HepG2 (cell line): ENCODE data around the gene KCND2. TPM values are rescaled to one million over a fixed set of nuclear protein-coding genes. Genes with fewer than 3 reads are reported as not detected.

Experiments
- ATAC-seq: fragments of 200-7000 bp; cut with Tn5 transposase; 3 replicates; pipeline ENCODE4 v1.9.1; 2020; ENCODE audit warnings: mild to moderate bottlenecking, moderate library complexity
- BruUV-seq: library from RNA; stranded (reverse); fragments of 400-500 nt; replicated peaks from 2 replicates; lab custom pipeline; 2021; lab: Mats Ljungman, UMichigan
- CTCF ChIA-PET: fragments of 300-600 bp; formaldehyde crosslinking; extraction: SDS; loops from one replicate; lab custom pipeline; 2021; ENCODE audit warnings: low total read pairs, inconsistent platforms, low intra/inter-chr PET ratio; lab: Yijun Ruan, JAX
- POLR2A ChIA-PET: fragments of 350-600 bp; sonication (Branson Sonifier 250); formaldehyde crosslinking; loops from one replicate; lab custom pipeline; 2020; ENCODE audit warnings: antibody characterized with exemption, inconsistent platforms; lab: Yijun Ruan, JAX
- DNase-seq: peaks from one replicate; pipeline ENCODE4 v3.0.0-alpha.2; 2015; ENCODE audit warnings: low spot score
- FAIRE-seq: peaks from 3 replicates; lab custom pipeline; 2011; peaks lifted over from hg19 to GRCh38; lab: Jason Lieb, UNC
- H2AFZ ChIP-seq: one replicate; pipeline ENCODE4 v1.6.1; 2011; ENCODE audit warnings: low read length, inconsistent platforms
- H3K27ac ChIP-seq: fragments of 300-600 bp; 3 replicates; pipeline ENCODE4 v1.8.0; 2011; ENCODE audit warnings: mixed run types, mild to moderate bottlenecking, mixed read lengths, low read length, inconsistent platforms; ENCODE audit not compliant: insufficient read depth; ENCODE audit errors: extremely low read length
- H3K27me3 ChIP-seq, 2 experiments: fragments of 200-600 bp in 1 of 2; 2 replicates in 1 of 2; 3 replicates in 1 of 2; pipeline versions ENCODE4 v1.6.0 to v1.8.0; 2011; ENCODE audit warnings: low read length in 2 of 2, mild to moderate bottlenecking in 2 of 2, moderate library complexity in 2 of 2, inconsistent platforms in 1 of 2; ENCODE audit not compliant: insufficient read depth in 2 of 2, control insufficient read depth in 1 of 2
- H3K36me3 ChIP-seq, 2 experiments: fragments of 200-600 bp in 1 of 2; replicated peaks in 1 of 2; 2 replicates in 1 of 2; 3 replicates in 1 of 2; pipeline versions ENCODE4 v1.5.1 to v1.8.0; 2011; ENCODE audit warnings: low read length in 2 of 2, inconsistent platforms in 1 of 2; ENCODE audit not compliant: insufficient read depth in 2 of 2, control insufficient read depth in 1 of 2
- H3K4me1 ChIP-seq: 2 replicates; pipeline ENCODE4 v1.5.1; 2012; ENCODE audit warnings: low read length, inconsistent platforms; ENCODE audit not compliant: insufficient read depth
- H3K4me2 ChIP-seq: 2 replicates; pipeline ENCODE4 v1.6.0; 2011; ENCODE audit warnings: low read depth, low read length, inconsistent platforms
- H3K4me3 ChIP-seq, 3 experiments: fragments of 200-600 bp in 1 of 3; sonication (generic), shearing (Covaris generic) in 1 of 3; replicated peaks in 1 of 3; 2 replicates each; pipeline ENCODE4 v1.5.1; 2011 to 2016; ENCODE audit warnings: low read length in 3 of 3, inconsistent platforms in 2 of 3, low read depth in 2 of 3, mild to moderate bottlenecking in 2 of 3, control low read depth in 1 of 3, mixed read lengths in 1 of 3; ENCODE audit not compliant: insufficient read depth in 1 of 3
- H3K79me2 ChIP-seq: one replicate; pipeline ENCODE4 v1.6.1; 2011; ENCODE audit warnings: low read length, inconsistent platforms; ENCODE audit not compliant: insufficient read depth
- H3K9ac ChIP-seq: 2 replicates; pipeline ENCODE4 v1.6.0; 2011; ENCODE audit warnings: mild to moderate bottlenecking, low read depth, low read length, inconsistent platforms; ENCODE audit not compliant: insufficient read depth
- H3K9me3 ChIP-seq: 2 replicates; pipeline ENCODE4 v1.5.1; 2012; ENCODE audit warnings: mild to moderate bottlenecking, low read length
- H4K20me1 ChIP-seq: 2 replicates; pipeline ENCODE4 v1.6.0; 2011; ENCODE audit warnings: inconsistent platforms, mild to moderate bottlenecking, low read length, moderate library complexity; ENCODE audit not compliant: insufficient read depth
- CBX5 ChIP-seq: sonication (generic); formaldehyde crosslinking; IDR thresholded peaks from 2 replicates; pipeline ENCODE4 v1.4.0; 2020; ENCODE audit warnings: missing genetic modification reagents, borderline replicate concordance
- CCDC6 ChIP-seq: sonication (generic); formaldehyde crosslinking; IDR thresholded peaks from 2 replicates; pipeline ENCODE4 v1.8.1; 2022; ENCODE audit warnings: mild to moderate bottlenecking, missing genetic modification reagents, moderate library complexity
- CTCF ChIP-seq: sonication (generic); formaldehyde crosslinking; IDR thresholded peaks from 2 replicates; pipeline ENCODE4 v1.5.0; 2020; ENCODE audit warnings: mild to moderate bottlenecking, missing genetic modification reagents, moderate library complexity
- NONO ChIP-seq, 2 experiments: fragments of 450-650 bp in 1 of 2; sonication (generic) in 1 of 2; formaldehyde crosslinking in 1 of 2; IDR thresholded peaks in 1 of 2; conservative IDR thresholded peaks in 1 of 2; 2 replicates each; pipeline versions ENCODE4 v1.6.1 to v1.8.0; 2017 to 2022; ENCODE audit warnings: mild to moderate bottlenecking in 1 of 2, missing genetic modification reagents in 1 of 2, moderate library complexity in 1 of 2
- SMC3 ChIP-seq: IDR thresholded peaks from 2 replicates; pipeline ENCODE4 v1.6.1; 2011; ENCODE audit warnings: low read length, improper control_type of control experiment
- STAG1 ChIP-seq: sonication (generic); formaldehyde crosslinking; IDR thresholded peaks from 2 replicates; pipeline ENCODE4 v1.4.0; 2020; ENCODE audit warnings: missing genetic modification reagents
- in situ Hi-C: cut with HindIII; loops from 2 replicates; pipeline ENCODE4 v1.10.0; 2017; ENCODE audit warnings: low pct_unique_long_range_greater_than_20kb; ENCODE audit not compliant: extremely low pct_ligation_motif_present
- intact Hi-C: fragments of 100-400 bp; cut with micrococcal nuclease; formaldehyde crosslinking; loops from one replicate; pipeline ENCODE4 v1.10.0; 2022; ENCODE audit not compliant: unreplicated experiment
- polyA plus RNA-seq, 8 experiments: library from polyadenylated mRNA; depleted of rRNA in 3 of 8; stranded (reverse) in 7 of 8; unstranded in 1 of 8; fragments of >200 nt; fragmentation: Illumina TruSeq in 4 of 8; extraction: Trizol in 4 of 8; gene quantifications; 2 replicates each; pipeline versions ENCODE4 v1.2.1 to v1.2.3, GENCODE V29; 2011 to 2016; ENCODE audit warnings: low read depth in 4 of 8, missing spikeins in 1 of 8, mixed read lengths in 1 of 8; ENCODE audit not compliant: insufficient read depth in 1 of 8
- total RNA-seq, 5 experiments: library from RNA; depleted of rRNA; stranded (reverse); fragments of >200 nt; fragmentation: Illumina TruSeq; extraction: Trizol; gene quantifications; 2 replicates each; pipeline ENCODE4 v1.2.3, GENCODE V29; 2016; ENCODE audit warnings: low read depth in 1 of 5

Gene KCND2
- total and polyA plus RNA-seq, 2 of the 13 experiments (the other 11 are each of a cell fraction or from before 2014, with no cell fraction given) = not detected

GRCh38 chr7:120554960-120555571 is 282.1 kb downstream of the KCND2 start:
- Histone ChIP-seq H3K36me3 (no peaks in the 10 kb centered on the region), H3K79me2 (no peaks in the 10 kb centered on the region), H3K4me2 (no peak overlapping the region), H3K9ac (no peak overlapping the region)
- POLR2A ChIA-PET = no interaction called here
- TF ChIP-seq CCDC6 (CRISPR knock-in tag) = no peak
- TF ChIP-seq SMC3 = 0 out of 2 replicates have a peak, but pooled peaks have one; percentile 24
- TF ChIP-seq CTCF (CRISPR knock-in tag) = peak; percentile 65
- no peak for TF ChIP-seq CBX5 (CRISPR knock-in tag)
- no peak for TF ChIP-seq NONO (IDR thresholded peaks at IDR 0.05)
- TF ChIP-seq NONO (CRISPR knock-in tag; conservative IDR thresholded peaks at IDR 0.05) = no peak
- peak; percentile 78 for TF ChIP-seq STAG1 (CRISPR knock-in tag)
- TF ChIP-seq, all 625 proteins: peak for 3
- Histone ChIP-seq H3K9me3 (no peaks in the 10 kb centered on the region), H2AFZ (no peak overlapping the region), H3K4me1 (no peaks in the 10 kb centered on the region), H4K20me1 (no peaks in the 10 kb centered on the region), H3K27ac (no peak overlapping the region), H3K4me3 (no peak overlapping the region), H3K27me3 (no peaks in the 10 kb centered on the region)
- DNase-seq (peak; percentile 49), ATAC-seq (peak; percentile 96), FAIRE-seq (no peak)
- intact Hi-C loops (loop anchor here (1.0 to 10.0 kb wide), 2 partner anchors 280 to 1285 kb away; partner anchors contain the start of gene KCND2), in situ Hi-C loops (loop anchor here (10.0 kb wide), 2 partner anchors 620 to 1280 kb away; no protein-coding TSS in a partner anchor)
- CTCF ChIA-PET = interaction anchor here (1.6 to 1.8 kb wide), 2 partner anchors 620 to 1285 kb away, joined by 11 read pairs; no protein-coding TSS in a partner anchor
- BruUV-seq = no TSS peak
